Measurements from ENCODE around the gene METTL24.

Gene METTL24

DNA sequence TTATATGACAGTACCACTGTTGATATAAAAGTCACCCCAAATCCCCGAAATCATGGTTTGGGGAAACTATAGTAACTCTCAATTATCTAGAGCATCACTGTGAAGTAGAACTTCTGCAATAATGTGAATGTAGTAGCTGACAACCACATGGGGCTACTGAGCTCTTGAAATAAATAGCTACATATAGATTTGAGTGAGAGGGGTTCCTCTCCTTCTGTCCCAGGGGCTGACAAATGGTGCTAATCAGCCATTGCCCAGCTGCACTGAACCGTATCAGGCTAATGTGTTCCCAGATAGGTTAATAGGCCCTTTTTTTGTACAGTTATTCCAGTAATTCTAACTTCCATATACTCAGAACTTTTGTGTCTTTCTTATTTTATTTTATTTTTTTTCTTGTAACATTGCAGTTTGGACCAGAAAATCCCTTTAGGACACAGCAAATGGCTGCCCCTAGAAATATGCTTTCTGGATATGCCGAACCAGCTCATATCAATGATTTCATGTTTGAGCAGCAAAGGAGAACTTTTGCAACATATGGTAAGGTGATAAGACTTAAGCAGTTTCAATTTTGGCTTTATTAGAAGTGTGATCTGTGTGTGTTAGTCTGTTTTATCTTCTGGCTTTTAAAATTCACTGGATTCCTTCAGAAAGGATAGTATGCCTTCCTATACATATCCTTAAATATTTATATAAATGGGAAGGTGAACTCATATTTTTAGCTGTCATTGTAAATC lies 156.8 kb downstream of the METTL24 start:
- FAIRE-seq (no peak), DNase-seq (ENCODE audit: low spot score) (no peak)

DNA sequence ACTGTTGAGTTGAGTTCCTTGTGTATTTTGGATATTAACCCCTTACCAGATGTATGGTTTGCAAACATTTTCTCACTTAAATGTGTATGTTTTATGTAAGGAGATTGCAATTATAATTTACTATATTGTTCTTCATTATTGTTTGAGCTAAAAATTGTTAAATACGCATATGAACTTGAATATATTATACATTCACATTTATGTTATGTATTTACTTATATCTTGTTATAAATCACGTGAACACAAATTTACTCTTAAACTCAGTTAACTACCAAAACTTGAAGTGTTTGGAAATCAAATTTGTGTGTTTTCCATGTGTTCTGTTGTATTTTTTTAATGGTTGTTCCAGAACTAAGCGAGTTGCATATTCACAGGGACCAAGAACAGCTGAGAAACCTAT lies 159.6 kb downstream of the METTL24 start:
- no peak for FAIRE-seq

DNA sequence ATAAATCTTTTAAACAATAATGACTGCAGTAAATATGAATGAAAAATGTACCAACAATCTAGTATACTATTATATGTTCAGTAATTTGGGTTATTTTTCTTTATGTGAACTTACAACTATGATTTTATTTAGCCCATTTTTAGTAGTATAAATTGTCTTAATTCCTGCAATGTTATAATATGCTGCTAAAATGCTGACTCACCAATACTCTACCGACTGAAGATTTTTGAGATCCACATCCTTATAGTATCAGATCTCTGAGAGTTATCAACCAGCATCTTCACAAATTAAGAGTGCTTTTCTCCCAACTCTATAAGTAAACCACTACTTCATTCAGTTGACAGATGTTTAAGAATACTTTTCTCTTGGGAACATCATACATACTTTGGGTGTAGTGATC lies 161.3 kb downstream of the METTL24 start:
- FAIRE-seq (no peak), DNase-seq (ENCODE audit: low spot score) (no peak)

More for the DNA sequence above, 159.6 kb downstream of the METTL24 start:
- DNase-seq (ENCODE audit: low spot score), result no peak

DNA sequence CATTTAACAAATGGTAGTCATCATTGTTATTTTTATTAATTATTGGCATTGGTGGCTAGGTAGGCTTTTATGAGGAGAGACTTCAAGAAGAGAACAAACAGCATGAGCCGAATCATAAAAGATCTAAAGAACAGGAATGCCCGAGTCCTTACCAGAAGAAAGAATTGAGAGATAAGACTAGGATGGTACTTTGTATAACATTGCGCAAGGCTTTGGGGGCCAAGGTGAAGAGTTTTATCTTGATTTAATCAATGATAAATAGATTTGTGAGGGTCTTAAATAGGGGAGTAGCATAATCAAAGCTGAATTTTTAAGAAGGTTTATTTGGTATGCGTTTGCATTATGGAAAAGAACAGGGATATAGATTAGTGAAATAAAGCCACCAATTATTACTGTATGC lies 162.5 kb downstream of the METTL24 start:
- FAIRE-seq, result no peak
- DNase-seq (ENCODE audit: low spot score), result no peak

All from RCC 7860 (cell line).